Germinal center (tissue), 1 donor: ENCODE measurements around the gene GPN1.
A peak's percentile ranks its signal among the peaks of the same experiment; 100 is the strongest.
"Not testable (repeated sequence)": the region's sequence is repeated elsewhere in the genome, so short reads cannot be mapped to it uniquely, and the experiment has no call there.

Experiments used
- DNase-seq: peaks from one replicate; pipeline ENCODE4 v3.0.0; 2012; ENCODE audit warnings: mixed read lengths, low spot score

The GPN1 gene

DNA sequence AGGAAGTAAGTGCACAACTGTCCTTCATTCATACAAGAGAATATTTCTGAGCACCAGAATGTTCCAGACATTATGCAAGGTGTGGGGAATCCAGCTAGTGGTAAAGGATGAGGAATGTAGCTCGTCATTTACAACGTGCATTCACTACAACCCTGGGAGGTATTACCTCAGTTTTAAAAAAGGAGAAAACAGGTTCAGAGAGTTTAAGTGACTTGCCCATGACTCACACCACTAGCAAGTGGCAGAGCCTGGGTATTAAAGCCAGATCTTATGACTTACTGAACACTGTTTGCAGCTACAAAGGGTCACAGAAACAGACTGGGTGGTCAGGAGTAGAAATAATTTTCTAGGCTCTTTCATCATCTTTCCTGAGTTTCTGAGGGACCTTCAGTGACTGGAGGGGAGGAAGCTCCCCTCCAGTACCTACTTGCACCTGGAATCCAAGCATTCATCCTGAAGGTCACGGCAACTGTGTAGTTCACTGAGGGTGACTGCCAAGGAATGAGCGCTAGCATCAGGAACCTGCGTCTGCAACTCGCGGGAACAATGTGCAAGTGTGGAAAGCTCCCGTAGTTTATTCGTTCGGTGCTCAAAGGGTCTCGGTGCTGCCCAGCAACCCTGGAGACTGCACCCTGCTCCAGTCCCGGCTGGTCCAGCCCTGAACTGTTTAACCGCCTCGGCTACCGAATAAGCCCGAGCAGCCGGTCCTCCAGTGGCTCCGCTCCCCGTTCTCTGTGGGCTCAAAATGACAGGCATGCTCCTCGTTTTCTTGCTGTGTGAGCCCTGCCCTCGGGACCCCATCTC lies 685 bp upstream of the GPN1 start:
- DNase-seq = no peak

DNA sequence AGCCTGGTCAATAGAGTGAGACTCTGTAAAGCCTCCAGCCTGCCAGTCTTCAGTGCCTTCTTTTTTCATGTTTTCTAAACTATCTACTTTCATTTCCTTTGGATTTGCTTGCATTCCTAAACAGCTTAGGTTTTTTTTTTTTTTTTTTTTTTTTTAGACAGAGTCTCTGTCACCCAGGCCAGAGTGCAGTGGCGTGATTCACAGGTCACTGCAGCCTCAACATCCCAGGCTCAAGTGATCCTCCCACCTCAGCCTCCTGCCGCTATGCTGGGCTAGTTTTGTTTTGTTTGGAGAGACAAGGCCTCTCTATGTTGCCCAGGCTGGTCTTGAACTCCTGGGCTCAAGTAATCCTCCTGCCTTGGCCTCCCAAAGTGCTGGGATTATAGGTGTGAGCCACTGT lies 1.4 kb downstream of the GPN1 start:
- DNase-seq = not testable (repeated sequence)

DNA sequence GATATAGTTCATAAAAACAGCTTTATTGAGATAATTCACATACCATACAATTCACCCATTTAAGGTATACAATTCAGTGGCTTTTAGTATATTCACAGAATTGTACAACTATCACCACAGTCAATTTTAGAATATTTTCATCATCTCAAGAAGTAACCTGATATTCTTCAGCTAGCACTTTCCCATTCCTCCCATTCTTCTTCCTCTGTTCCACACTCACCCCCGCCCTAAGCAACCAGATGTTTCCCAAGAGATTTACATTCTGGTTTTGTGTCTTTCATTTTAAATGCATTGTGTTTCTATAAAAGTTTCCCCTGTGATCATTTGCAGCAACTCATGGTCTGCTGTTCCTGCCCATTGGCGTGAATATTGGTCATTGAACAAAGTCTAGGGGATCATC lies 5.4 kb downstream of the GPN1 start:
- DNase-seq = no peak

DNA sequence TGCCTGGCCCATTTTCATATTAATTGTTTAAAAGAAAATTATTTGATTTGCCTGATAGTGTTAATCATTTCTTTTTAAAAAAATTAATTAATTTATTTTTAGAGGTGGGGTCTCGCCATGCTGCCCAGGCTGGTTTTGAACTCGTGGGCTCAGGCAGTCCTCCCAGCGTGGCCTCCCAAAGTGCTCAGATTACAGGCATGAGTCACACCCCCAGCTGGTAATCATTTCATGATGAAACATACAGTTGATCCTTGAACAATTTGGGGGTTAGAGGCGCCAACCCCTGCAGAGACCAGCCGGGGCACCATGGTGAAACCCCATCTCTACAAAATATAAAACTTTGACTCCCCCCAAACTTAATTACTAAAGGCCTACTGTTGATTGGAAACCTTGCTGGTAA lies 7.9 kb downstream of the GPN1 start:
- no peak for DNase-seq

DNA sequence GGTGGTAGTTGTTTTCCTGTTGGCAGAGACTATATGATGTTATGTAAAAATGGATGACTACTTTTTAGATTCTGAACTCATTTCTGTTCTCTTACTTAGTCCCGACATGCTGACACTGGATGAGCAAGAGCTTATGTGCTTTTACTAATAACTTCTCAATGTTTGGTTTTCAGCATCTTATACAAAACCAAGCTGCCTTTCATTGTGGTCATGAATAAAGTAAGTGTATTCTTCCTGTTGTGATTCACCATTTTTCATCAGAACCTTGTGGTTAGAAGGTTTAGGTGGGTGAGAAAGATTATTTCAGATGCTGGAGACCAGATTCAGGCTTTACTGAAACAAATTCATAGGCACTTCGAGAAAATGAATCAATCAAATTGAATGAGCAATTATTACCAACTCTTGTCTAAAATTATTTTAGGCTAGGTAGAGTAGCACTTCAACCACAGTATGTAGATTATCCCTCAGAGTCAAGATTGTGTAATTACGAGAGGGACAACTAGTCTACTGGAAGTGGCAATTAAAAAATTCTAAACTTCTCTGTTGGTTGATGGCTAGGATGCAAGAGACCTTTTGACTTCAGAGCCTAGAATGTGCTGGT lies 9.3 kb downstream of the GPN1 start:
- no peak for DNase-seq

DNA sequence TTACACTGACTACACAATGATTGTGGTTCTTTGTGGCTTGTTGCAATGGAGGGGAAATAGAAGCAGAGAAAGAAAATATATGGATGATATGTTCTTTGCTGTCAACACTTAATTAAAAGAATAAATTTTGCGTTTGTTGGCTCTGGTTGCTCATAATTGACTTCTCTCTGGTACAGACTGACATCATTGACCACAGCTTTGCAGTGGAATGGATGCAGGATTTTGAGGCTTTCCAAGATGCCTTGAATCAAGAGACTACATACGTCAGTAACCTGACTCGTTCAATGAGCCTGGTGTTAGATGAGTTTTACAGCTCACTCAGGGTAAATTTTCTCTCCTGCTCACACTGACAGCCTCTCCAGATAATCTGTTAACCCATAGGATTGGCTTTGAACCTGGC lies 9.9 kb downstream of the GPN1 start:
- no peak for DNase-seq

DNA sequence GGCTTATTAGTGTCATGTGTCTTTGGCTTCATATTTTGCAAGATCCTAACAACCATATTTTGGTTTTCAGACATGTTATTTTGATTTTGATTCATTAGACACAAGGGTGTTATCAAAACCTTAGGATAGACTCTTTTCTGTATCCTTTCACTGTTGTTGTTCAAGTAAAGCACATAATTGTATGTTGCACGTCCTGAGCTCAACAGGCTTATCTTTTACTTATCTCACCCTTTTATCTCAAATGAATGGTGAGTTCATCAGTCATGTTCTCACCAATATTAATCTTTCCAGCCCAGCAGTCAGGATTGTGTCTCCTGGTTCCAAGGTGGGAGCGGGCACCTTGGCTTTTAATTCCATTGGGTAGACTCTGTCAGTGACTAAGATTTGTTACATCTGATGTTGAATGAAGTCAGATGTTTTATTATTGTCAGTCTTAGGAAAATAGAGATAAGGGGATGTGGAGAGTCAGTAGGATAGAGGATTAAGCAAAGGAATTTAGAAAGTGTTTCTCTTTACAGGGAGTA lies 11.9 kb downstream of the GPN1 start:
- DNase-seq = no peak

DNA sequence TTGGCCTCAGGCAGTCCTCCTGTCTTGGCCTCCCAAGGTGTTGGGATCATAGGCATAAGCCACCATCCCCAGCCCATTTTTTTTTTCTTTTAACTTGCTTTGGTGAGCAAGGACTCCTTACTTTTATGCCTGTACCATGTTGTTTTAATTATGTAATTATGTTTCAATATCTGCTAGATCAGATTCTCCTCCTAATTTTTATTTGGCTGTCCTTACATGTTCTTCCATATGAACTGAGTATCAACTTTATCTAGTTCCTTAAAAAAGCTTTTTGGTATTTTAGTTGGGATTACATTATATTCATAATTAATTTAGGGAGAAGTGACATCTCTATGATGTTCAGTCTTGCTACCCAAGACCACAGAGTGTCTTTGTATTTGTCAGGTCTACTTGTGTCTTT lies 16.3 kb downstream of the GPN1 start:
- DNase-seq = no peak

DNA sequence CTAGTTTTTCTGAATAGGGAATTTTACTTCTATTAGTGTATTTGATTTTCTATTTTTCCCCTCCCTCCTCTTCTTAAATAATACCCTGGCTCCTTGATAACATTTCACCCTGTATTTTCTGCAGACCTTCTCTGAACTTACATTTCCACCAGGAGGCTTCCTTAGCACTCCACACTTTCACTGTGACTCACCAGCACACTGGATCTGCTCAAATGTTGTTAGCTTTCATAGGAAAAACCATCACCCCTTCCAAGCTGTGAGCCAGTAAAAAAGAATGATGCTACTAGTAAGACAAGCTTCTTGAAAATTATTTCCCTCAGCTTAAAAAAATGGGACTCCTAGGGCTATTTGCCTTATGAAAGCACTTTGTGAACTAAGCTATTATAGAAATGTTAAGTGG lies 18.4 kb downstream of the GPN1 start:
- no peak for DNase-seq

DNA sequence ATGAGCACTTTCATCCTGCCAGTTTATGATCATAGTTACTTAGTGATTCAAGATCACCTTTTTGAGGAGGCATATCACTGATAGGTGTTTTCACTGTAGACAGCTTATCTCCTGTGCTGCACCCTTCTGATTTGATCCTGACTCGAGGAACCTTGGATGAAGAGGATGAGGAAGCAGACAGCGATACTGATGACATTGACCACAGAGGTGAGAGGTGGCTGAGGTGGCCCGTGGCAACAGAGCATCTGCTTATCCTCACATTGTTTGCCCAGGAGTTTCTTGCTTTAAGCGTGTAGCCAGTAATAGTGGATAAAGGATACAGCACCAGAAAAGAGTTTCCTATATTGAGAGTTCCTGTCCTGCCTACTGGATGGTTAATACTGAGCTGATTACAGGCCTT lies 18.9 kb downstream of the GPN1 start:
- DNase-seq = no peak

DNA sequence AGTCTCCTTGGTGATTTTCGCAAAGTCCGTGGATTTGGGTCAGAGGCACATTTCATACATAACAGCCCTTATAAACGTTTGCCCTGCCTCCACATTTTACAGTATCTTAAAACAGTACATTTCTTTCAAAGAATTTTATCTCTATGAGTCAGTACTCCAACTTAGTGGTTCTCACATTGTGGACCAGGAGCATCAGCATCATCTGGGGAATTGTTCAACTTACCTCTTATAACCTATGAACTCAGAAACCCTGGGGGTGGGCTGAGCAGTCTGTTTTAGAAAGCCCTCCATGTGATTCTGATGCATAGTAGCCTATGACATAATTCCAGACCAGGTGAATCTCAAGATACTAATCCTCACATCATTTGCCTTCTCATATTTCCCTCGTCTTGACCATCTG lies 22.2 kb downstream of the GPN1 start:
- no peak for DNase-seq

DNA sequence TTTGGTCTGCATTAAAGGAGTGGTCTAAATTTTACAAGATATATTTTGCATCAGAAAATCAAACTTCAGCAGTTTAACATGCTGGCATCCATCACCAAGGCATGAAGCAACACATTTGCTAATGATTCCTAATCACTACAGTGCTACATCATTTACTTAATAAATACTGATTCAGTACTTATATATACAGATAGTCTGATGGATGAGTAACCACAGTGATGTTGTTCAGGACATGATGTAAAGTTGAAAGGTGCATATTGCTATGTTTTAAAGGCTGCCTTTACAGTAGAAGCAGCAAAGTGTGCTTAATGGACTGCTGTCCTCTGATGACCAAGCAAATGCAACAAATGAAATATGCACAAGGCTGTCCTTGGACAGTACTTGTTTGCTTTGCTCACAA lies 23.5 kb downstream of the GPN1 start:
- DNase-seq = no peak

DNA sequence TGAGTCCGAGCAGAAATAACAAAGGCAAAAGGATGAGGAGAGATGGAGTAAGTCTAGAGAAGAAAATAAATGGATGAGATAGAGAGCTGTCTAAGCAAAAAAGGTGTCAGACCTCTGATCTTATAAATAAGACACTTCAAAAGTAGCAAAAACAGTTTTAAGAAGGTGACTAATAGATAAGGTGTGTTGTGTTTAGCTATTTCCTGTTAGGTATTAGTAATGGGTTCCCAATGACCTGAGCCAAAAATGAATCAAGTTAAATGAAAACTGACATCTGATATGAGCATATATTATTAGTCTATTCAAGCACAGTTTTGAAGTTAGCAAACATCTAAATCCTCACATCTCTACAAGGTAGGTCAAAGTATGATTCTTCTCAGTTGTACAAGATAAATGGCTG lies 23.9 kb downstream of the GPN1 start:
- DNase-seq = no peak

DNA sequence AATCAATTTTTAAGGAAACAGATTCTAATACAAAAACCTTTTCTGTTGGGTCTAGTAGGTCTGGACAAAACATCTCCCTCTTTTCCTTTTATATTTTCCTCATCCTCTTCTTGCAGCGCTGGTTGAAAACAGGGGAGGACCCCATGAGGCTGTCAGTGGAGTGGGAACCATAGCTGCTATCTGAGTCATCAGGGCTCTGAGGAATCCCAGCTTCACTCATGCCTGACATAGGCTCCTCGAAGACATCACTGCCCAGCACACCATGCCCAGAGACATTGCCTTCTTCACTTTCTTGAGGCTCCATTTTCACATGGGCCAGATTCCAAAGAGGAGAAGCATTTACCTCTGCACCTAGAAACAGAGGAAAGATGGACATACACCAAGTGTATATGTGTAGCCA lies 24.5 kb downstream of the GPN1 start:
- no peak for DNase-seq

DNA sequence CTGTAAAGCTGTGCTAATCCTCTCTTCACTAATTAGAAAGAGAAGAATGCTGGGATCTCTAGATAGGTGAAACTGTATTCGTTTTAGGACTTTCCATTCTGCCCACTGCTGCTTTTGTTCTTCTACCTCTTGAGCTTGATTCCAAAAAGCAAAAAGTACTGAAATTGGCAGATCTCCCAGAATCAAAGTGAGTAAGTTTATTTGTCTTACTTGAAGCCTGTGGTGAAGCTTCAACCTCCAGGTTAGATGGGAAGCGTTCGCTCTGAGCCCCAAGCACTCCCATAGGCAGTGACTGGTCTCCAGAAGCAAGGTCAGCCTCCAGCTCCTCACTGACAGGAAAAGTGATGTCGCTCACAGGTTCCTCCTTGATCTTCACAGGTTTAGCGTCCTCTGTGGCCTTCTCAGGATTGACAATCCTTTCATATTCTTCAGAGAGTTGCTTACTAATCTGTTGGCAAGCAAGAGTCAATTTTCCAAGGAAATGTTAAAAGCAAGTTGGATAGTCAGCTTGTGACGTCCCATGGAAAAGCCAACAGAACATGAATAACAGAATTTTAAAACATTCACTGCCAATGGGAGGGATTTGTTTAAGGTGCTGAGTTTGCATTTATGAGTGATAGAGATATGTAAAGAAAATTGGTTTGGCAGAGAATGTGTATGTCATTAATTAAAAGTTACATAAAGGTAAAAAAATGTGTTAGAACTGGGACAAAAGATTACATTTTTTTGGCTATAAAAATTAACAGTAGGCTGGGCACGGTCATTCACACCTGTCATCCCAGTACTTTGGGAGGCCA lies 26.5 kb downstream of the GPN1 start:
- DNase-seq = no peak

DNA sequence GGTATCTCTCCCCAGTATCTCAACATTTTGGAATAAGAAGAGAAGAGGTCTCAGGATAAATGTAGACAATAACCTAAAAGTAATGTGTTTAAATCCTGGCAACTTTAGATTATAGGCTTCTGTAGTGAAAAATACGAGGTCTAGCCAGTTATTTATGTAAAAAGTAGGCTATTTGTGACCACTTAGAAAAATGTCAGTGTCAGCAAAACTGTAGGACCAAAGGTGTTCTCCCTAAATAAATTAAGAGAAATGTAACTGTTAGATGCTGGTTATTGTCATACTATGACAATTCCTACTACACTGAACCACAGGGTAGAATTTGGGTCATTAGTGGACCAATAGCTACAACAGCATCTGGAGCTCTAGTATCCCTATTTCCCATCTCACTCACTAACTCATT lies 32.5 kb downstream of the GPN1 start:
- no peak for DNase-seq

DNA sequence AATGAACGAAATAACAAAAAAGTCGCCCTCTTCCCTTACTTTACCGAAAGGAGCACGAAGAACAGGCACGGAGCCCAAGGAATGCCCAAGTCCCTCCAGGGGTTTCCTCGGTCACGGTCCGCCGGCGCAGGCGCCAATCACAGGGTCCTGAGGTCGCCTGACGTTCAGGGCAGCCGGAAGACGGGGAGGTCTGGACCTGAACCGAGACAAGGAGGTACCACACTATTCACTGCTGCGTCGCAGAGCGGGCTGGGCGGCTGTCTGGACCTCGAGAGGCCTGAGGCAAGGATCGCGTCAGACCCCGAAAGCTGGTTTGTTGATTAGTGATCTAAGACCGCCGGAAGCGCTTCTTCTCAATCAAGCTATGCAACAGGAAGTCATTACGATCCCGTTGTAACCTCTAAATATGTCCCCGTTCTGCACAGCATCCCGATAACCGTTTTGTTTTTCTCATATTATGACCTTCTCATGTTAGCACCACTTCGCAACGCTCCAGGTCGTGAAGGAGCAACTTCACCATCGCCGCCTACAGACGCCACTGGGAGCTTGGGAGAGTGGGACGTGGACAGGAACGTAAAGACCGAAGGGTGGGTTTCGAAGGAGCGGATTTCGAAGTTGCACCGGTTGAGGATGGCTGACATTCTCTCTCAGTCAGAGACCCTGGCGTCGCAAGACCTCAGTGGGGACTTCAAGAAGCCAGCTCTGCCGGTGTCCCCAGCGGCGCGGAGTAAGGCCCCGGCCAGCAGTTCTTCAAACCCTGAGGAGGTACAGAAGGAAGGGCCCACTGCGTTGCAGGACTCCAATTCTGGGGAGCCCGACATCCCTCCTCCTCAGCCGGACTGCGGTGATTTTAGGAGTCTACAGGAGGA lies 34.7 kb downstream of the GPN1 start, which contains the start of the genes SLC4A1AP and SUPT7L:
SLC4A1AP (plus strand) TSS at position 605 of the 869 bp plus-strand sequence; CDS start at position 631, 26 bp downstream.
SUPT7L (minus strand) TSS at position 330 of the 869 bp plus-strand sequence. CDS start 1,422 bp downstream, outside the sequence.
- DNase-seq = peak; percentile 72

DNA sequence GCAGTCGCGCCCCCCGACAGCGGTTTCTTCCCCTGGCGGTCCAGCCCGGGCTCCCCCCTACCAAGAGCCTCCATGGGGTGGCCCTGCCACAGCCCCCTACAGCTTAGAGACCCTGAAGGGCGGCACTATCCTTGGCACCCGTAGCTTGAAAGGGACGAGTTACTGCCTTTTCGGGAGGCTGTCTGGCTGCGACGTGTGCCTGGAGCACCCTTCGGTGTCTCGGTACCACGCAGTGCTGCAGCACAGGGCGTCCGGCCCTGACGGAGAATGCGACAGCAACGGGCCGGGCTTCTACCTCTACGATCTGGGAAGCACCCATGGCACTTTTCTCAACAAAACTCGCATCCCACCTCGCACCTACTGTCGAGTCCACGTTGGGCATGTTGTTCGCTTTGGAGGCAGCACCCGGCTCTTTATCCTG lies 35.3 kb downstream of the GPN1 start:
- peak; percentile 63 for DNase-seq

DNA sequence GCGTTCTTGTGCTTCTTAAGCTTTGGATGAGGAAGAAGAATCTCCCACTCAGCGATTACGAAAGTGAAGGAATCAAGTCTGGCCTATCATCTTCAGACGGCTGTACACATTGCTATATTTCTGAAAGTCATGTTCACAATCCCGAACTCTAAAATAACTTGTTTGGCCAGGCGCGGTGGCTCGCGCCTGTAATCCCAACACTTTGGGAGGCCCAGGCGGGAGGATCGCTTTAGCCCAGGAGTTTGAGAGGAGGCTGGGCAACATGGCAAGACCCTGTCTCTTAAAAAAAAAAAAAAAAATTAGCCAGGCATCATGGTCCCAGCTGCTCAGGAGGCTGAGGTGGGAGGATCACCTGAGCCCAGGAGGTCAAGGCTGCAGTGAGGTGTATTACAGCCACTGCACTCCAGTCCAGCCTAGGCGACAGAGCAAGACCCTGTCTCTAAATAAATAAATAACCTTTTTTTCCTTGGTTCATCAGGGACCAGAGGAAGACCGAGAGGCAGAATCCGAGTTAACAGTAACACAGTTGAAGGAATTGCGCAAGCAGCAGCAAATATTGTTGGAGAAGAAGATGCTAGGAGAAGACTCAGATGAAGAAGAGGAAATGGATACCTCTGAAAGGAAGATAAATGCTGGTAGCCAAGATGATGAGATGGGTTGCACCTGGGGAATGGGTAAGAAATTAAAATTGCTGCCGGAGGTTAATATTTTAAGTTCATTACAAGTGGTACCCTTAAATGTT lies 35.9 kb downstream of the GPN1 start:
- DNase-seq = no peak

DNA sequence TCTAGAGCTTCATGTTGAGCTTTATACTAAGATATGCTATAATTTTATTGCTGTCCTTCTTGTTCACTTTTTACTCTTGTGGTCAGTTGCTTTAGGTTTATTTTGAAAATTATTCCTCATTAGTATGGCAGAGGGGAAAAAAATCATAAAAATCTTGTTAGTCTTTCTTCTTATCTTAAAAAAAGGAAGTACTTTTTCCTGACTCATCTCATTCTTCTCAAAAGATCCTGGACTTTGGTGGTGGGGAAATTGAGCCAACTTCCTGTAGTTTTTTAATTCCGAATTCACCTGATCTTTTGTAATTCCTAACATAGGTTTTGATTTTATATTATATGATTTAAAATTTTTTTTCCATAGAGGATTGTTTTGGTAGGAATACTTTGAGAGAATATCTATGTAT lies 38.6 kb downstream of the GPN1 start:
- DNase-seq = no peak

DNA sequence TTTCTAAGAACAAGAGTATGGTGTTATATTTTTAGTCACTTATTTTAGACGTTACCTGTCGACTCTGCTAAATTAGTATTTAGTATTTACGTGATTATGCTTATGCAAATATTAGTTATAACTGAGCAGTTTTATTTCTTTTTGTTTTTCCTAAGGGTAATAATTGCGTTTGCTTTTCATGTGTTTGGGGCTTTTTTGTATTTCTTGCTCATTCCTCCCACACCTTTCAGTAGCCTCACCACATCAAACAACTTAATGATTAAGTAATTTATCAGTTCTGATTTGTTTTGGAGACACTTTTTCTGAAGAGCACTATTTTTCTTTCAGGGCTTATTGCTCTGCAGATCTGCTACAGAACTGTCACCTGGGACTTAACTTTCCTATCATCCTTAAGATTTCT lies 42.4 kb downstream of the GPN1 start:
- no peak for DNase-seq
